ENCODE results near the gene KHDC3L. TPM values are rescaled to one million over a fixed set of nuclear protein-coding genes. Genes with fewer than 3 reads are reported as not detected.

The KHDC3L gene
- total and polyA plus RNA-seq, 2 of the 13 experiments (the other 11 are each of a cell fraction or from before 2014, with no cell fraction given): not detected

GRCh38 chr6:73325656-73326055, 36.8 kb upstream of the KHDC3L start:
- no peak for TF ChIP-seq ZNF564 (CRISPR knock-in tag; IDR thresholded peaks at IDR 0.05)
- TF ChIP-seq NONO (IDR thresholded peaks at IDR 0.05): no peak
- TF ChIP-seq NONO (CRISPR knock-in tag; conservative IDR thresholded peaks at IDR 0.05): no peak
- no peak for TF ChIP-seq SRSF9 (IDR thresholded peaks at IDR 0.05; ENCODE audit: borderline replicate concordance, insufficient read depth, low read depth, low read length, poor library complexity, severe bottlenecking)
- no peak for TF ChIP-seq PLSCR1 (CRISPR knock-in tag; IDR thresholded peaks at IDR 0.05; ENCODE audit: borderline replicate concordance)
- TF ChIP-seq RFX5 (IDR thresholded peaks at IDR 0.05; ENCODE audit: low read depth, low read length): no peak
- no peak for TF ChIP-seq ZBTB37 (CRISPR knock-in tag; IDR thresholded peaks at IDR 0.05)
- TF ChIP-seq MEIS2 (CRISPR knock-in tag; IDR thresholded peaks at IDR 0.05): no peak
- TF ChIP-seq ATF6 (CRISPR knock-in tag; conservative IDR thresholded peaks at IDR 0.05): no peak
- TF ChIP-seq TMF1 (CRISPR knock-in tag; IDR thresholded peaks at IDR 0.05; ENCODE audit: low read depth): no peak
- TF ChIP-seq ZGPAT (CRISPR knock-in tag; IDR thresholded peaks at IDR 0.05): no peak
- no peak for TF ChIP-seq DZIP1 (CRISPR knock-in tag; IDR thresholded peaks at IDR 0.05)
- no TSS peak for BruUV-seq (replicated peaks)
- Histone ChIP-seq H4K20me1 (ENCODE audit: insufficient read depth, low read length) (no peaks in the 10 kb centered on the region), H3K9ac (ENCODE audit: insufficient read depth, low read depth, low read length) (no peak overlapping the region), H3K27ac (ENCODE audit: extremely low read length, insufficient read depth, low read length) (no peak overlapping the region), H3K27me3 (ENCODE audit: control insufficient read depth in 1 of 2, insufficient read depth in 2 of 2, low read length in 2 of 2) (peaks cover 0 to 6% of the 10 kb centered on the region in 2 experiments; a peak in 1 of 5 replicates), H3K4me3 (replicated peaks in 1 of 3; ENCODE audit: insufficient read depth in 1 of 3, low read depth in 2 of 3, low read length in 3 of 3) (no peak overlapping the region), H3K4me1 (ENCODE audit: insufficient read depth, low read length) (no peaks in the 10 kb centered on the region), H3K36me3 (replicated peaks in 1 of 2; ENCODE audit: control insufficient read depth in 1 of 2, insufficient read depth in 2 of 2, low read length in 2 of 2) (no peaks in the 10 kb centered on the region), H3K9me3 (ENCODE audit: low read length) (no peaks in the 10 kb centered on the region), H3K79me2 (ENCODE audit: insufficient read depth, low read length) (no peaks in the 10 kb centered on the region), H2AFZ (ENCODE audit: low read length) (no peak overlapping the region), H3K4me2 (ENCODE audit: low read depth, low read length) (no peak overlapping the region)
- ChIA-PET POLR2A (no interaction called here), CTCF (ENCODE audit: low intra/inter-chr PET ratio, low total read pairs) (interaction anchor here (1.8 kb wide), 1 partner anchor 913 kb away, joined by 12 read pairs; no protein-coding TSS in a partner anchor)
- WGBS (ENCODE audit: low lambda C conversion rate): 62% methylated on average over 3 of the region's 3 CpGs
- intact Hi-C loops (cut with micrococcal nuclease; ENCODE audit: unreplicated experiment): loop anchor here (1.0 kb wide), 1 partner anchor 40 kb away; no protein-coding TSS in a partner anchor
- in situ Hi-C loops (cut with HindIII; ENCODE audit: extremely low pct_ligation_motif_present, low pct_unique_long_range_greater_than_20kb): loop anchor here (5.0 kb wide), 1 partner anchor 38 kb away; no protein-coding TSS in a partner anchor
- FAIRE-seq (no peak), ATAC-seq (no peak), DNase-seq (ENCODE audit: low spot score) (no peak)
